HK-2 (cell line): ENCODE data around the gene GEMIN7.

ENCODE experiments used
- DNase-seq: peaks from one replicate; pipeline ENCODE4 v3.0.0-alpha.2; 2018; ENCODE audit not compliant: unreplicated experiment

Gene GEMIN7

DNA sequence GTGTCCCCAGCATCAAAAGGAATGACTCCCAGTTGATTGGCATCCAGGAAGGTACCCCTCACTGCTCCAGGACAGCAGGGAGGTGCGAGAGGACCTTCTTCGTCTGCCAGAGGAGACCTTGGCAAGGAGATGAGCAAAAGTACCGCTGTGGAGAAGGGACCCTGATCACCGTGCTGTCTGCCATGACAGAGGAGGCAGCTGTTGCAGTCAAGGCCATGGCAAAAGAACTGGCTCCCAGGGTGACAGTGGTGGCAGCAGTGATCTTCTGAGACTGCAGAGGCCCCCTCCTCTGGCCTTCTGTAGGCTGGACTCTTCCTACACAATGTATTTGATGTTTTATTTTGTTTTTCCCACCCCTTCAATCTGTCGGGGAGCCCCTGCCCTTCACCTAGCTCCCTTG is 49.7 kb downstream of the GEMIN7 start:
- DNase-seq, result no peak

DNA sequence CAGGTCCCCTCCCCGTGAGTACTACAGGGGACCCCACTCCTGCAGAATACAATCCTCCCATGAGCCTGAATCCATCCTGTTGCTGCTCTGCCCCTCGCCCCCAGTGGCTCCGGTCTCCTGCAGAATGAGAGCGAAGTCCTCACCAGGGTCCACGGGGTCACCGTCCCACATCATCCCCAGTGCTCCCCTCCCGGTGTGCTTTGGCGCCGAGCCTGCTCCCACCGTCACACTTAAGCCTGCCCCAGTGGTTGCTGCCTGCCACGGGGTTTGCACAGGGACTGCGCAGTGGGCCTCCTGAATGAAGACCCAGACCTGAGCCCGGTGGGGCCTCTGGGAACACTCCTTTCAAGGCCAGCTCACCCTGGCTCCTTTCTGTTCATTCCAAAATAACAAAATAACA is 51.2 kb downstream of the GEMIN7 start:
- no peak for DNase-seq

DNA sequence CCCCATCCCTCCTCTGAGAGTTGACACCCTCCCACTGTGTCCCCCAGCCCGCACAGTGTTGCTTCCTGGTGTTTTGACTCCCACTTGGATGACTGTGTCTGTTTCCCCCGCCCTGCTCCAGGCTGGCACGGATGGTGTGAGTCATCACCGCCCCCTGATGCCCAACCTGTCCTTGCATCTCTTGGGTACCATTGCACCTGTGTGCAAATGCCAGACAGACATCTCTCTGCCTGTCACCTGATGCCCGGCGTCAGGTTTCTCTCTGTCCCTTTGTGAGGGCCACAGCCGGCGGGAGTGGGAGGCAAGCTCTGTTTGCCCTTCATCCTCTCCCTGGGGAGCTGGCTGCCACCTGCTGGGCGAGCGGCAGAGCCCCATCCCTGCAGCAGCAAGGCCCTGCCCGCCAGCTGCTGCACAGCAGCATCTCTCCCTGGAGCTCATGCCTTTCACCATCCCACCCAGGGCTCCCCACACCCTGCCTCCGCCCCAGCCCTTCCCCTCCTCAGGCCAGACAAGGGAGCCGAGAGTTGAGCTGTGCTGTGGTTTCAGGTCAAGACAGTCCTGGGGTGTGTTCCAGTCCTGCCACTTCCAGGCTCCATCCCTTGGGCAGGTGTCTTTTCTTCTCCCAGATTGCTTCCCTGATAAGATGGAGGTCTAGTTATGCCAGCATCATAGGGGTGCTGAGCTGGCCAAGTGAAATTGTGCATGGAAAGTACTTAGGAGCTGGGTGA is 52.0 kb downstream of the GEMIN7 start:
- DNase-seq, result no peak

DNA sequence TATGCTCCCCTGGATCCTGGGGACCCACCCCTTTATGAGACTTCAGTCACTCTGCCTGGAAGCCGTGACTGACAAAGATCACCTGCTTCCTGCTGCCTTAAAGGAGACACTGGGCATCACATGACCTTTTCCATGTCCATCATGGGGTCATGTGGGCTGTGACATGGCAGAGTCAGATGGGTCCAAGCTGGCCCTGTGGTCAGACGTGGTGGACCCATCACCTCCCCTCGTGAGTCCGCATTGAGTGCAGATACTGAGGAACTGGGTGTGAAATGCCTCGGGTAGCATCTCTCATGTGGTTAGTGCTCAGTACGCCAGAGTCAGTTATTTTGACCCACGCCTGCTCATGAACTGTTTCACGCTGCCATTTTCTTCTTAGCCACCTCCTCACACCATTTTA is 54.6 kb downstream of the GEMIN7 start:
- DNase-seq, result no peak

DNA sequence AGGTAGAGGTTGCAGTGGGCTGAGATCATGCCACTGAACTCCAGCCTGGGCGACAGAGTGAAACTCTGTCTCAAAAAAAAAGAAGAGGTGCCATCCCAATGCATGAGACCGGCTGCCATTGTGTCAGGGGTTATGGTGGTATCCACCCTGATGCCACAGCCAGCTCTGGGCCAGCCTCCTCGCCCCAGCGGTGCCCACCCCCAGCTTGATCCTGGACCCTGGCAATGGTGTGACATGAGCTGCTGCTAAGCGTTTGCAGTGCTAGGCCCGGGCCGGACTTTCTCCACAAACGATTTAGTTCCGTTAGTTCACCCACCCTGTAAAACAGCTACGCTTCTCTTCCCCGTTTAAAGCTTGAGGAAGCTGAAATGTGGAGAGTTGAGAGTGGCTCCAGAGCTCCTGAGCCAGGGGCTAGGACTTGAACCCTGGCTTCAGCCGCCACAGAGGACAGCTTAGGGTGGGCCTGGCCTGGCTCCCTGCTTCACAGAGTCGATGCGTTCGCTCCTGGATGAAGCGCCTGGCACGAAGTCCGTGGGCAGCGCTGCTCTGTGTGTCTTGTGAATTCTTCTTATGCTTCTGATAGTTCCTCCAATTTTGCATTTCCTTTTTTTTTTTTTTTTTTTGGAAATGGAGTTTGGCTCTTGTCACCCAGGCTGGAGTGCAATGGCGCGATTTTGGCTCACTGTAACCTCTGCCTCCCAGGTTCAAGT is 56.3 kb downstream of the GEMIN7 start:
- DNase-seq, result no peak

DNA sequence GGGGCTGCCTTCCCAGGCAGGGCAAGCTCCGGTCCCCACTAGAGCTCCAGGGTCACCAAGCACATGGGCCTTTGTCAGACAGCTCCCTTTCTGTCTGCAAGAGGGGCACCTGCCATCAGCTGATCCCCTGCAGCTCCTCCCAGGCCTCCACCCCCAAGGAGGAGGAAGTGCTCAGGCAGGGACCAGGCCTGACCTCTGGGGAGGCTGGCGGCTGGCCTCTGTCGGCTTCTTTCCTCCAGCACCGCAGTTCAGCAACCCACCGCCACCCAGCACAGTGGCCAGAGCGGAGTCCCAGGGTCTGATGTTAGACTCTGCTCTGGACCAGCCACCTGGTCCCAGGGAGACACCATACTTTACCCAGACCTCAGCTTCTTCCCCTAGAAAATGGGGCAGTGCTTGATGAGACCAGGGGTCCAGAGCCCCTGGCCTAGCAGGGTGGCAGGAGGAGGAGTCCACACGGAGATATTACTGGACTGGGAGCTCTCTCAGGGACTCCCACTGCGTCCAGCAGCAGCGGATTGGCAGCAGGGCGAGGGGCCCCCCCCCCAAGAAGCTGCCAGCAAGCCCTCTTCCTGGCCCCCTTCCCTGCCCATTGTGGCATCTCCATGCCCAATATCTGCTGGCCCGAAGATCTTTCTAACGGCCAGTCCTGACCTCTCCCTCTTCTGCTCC is 57.6 kb downstream of the GEMIN7 start:
- DNase-seq, result no peak

DNA sequence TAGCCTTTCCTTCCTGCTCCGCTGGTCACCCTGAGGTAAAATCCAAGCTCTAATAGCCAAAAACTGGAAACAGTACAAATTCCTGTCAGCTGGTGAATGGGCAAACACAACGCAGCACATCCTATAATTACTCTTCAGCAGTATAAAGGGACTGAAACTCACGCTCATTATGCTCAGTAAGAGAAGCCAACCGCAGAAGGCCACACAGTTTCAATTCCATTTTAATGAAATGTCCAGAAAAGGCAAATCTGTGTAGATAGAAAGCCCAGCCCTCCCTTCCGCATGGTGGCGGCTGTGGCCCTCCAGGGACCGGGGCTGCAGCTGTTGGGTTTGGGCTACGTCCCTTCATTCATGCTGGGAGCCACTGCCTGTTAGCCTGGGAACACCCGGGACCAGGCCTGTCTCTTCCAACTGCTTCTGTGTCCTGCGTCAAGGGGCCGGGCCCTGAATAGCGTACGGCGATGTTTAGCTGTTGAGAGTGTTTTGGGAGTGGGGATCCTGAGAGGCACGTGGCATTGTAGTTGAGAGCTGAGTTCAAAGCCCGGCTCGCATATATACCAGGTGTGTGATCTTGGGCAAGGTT is 58.2 kb downstream of the GEMIN7 start:
- DNase-seq, result no peak

DNA sequence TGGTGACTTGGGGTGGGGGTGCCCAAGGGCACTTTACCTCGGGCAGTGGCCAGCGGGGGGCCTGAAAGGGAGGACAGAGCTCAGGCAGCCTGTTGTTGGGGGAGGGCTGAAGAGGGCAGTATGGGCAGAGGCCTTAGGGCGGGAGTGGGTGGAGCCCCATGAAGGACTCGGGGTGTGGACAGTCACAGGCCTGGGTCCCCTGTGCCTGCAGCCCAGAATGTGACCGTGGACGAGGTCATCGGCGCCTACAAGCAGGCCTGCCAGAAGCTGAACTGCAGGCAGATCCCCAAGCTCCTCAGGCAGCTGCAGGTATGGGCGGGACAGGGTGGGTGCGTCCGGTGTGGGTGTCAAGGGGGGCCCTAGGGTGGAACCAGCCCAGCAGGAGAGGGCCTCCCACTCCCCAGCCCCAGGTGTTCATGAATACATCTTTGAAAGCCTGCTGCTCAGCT is 59.3 kb downstream of the GEMIN7 start:
- DNase-seq, result no peak

DNA sequence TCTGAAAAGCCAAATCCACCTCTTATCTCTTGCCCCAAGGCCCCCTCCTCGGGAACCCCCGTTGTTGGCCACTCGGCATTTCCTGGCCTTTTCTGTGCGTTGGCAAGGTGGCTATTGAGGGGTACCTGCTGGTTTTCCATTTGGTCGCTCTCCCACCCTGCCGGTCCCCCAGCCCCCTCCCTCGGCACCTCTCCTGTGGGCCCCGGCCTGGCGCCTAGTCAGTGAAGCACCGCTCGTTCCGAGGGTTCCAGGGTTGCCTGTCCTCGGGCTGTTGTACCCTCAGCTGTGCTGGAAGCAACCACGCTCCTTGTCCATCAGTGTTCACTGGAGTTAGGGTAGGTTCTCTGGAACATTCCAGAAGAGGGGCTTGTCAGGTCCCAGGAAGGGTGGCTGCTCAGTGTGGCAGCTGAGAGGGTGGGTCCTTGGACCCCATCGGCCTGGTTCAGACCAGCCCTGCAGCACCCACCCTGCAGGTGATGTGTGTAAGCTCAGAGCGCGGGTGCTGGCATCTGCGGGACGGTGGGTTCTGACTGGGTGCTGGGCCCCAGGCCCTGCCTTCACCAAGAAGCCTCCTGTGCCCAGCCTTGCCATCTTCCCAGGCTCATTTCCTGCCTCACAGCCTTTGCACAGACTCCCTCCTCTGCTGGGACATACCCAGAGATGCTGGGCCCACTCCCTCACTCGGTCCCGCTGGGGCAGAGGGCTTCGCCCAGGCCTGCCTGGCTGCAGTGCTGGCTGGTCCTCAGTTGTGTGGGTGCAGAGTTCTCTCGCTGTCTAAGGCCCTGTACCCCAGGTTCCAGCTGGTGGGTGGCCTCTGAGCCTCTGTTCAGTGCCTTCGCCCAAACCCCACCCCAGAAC is 60.5 kb downstream of the GEMIN7 start:
- no peak for DNase-seq

DNA sequence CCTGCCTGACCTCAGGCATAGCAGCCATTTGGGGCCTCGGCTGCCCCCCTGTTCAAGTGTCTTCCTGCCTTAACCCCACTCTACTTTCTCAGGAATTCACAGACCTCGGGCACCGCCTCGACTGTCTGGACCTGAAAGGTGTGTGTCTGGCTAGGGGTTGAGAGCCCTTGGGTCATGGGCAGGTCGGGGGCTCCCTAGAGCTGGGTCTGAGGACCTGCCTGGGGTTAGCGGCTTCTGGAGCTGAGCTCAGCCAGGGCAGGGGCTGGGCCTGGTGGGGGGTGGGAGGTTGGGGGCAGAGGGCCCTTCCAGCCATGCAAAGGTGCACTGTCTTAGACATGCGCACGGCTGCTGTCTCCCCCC is 61.1 kb downstream of the GEMIN7 start:
- no peak for DNase-seq

DNA sequence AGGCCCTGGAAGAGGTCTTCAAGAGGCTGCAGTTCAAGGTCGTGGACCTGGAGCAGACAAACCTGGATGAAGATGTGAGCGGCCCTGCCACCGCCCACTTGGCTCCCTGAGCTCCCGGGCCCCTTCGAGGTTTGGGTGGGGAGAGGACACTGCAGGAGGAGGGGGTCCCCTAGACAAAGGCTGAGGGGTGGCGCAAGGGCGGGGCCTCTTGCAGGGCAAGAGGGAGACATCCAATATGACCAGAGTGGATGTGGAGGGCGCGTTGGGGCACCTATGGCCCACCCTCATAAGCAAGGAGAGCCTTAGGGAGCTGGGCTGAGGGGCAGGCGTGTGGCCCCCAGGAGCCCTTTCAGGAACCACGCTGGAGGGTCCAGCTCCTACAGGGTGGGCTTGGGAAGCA is 61.5 kb downstream of the GEMIN7 start:
- DNase-seq, result no peak
